Stimulated activated CD4-positive, alpha-beta T cell treated with anti-CD3 and anti-CD28 coated beads, Interleukin-1b, Interleukin-23, amount 100 ng/mL, for 24 hours (primary cell): ENCODE data around the gene EPAS1.

ENCODE experiments used
- DNase-seq, 4 experiments: peaks; one replicate each; pipeline ENCODE4 v3.0.0-alpha.2; 2020; ENCODE audit warnings: low read depth in 4 of 4, low spot score in 1 of 4

The EPAS1 gene

DNA sequence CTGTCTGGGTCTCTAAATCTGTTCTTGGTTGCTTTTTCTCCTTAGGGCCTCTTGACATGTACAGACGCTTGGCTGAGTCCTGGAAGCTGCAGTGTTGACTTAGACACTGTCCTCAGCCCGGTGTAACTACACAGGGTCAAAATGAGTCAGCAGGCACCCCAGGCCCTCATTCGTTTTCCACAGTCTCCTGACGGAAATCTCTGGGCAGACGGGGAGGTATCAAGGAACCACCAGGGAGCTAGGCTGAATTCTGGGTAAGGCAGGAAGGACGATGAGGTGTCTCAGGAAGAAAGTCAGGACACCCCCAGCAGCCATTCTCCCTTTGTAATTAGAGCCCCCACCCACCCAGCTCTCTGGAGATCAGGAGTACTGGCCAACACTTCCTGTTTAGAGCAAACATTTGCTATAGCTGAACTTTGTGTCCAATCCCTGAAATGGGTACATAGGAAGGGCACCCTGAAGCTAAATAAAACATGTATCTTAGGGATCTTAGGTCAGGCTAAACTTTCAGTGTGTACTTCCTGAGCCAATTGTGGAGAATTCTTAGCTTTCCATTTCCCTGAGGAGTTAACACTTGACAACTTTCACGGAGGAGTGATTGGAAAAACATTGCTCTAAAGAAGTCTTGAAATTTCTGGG is 23.9 kb upstream of the EPAS1 start:
- DNase-seq = no peak

DNA sequence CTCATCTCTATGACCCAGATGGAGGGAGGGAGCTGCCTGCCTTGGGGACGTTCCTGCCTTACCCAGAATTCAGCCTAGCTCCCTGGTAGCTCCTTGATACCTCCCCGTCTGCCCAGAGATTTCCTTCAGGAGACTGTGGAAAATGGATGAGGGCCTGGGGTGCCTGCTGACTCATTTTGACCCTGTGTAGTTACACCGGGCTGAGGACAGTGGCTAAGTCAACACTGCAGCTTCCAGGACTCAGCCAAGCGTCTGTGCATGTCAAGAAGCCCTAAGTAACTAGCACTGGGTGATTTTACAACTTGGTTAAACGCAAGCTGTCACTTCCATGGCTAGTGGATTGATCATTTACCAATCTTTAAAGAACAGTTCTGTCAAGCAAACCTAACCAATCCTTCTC is 23.3 kb upstream of the EPAS1 start:
- no peak for DNase-seq

DNA sequence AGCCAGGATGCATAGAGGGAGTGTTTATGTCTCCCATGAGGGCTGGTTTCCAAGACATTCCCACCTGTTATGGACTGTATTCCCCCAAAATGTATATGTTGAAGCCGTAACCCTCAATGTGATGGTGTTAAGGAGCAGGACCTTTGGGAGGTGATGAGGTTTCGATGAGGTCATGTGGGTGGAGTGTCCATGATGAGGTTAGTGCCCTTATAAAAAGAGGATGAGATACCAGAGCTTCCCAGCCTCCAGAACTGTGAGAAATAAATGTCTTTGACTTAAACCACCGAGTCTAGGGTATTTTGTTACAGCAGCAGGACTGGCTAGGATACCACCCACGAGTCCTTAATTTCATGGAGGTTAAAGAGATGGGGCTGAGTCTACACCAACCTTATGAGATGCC is 22.6 kb upstream of the EPAS1 start:
- no peak for DNase-seq

DNA sequence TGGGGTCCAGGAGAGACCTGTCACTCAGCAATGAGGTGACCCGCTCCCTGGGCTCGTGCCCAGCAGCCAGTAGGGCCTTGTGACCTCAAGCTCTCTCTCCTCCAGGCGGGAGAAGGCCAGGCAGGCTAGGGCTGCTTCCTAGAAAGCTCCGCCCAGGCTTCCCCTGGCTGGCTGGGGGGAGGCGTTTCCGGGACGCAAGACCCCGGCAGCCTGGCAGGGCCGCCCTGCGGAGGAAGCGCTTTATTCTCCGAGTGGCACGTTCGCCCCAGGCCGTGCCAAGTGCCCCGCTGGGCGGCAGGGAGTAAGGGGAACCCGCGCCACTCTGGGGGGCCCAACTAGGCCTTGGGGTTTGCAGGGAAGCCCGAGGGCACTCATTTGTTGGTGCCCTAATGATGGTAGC is 21.2 kb upstream of the EPAS1 start:
- DNase-seq = no peak

DNA sequence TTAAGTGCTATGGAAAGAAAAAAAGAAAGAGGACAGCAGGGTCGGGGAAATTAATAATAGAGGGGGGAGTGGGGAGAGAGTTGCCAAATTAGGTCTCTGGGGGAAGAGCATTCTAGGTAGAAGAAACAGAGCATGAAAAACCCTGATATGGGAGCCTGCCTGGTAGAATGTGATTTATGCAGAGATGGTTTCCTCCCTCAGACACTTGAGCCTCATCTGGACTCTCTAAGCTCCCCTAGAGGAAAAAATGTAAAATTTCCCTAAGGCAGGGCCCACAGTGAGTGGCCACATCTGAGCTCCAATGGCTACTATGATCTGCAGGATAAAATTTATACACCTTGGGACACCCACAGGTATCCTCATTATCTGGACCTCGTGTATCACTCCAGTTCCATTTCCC is 20.6 kb upstream of the EPAS1 start:
- DNase-seq = no peak

DNA sequence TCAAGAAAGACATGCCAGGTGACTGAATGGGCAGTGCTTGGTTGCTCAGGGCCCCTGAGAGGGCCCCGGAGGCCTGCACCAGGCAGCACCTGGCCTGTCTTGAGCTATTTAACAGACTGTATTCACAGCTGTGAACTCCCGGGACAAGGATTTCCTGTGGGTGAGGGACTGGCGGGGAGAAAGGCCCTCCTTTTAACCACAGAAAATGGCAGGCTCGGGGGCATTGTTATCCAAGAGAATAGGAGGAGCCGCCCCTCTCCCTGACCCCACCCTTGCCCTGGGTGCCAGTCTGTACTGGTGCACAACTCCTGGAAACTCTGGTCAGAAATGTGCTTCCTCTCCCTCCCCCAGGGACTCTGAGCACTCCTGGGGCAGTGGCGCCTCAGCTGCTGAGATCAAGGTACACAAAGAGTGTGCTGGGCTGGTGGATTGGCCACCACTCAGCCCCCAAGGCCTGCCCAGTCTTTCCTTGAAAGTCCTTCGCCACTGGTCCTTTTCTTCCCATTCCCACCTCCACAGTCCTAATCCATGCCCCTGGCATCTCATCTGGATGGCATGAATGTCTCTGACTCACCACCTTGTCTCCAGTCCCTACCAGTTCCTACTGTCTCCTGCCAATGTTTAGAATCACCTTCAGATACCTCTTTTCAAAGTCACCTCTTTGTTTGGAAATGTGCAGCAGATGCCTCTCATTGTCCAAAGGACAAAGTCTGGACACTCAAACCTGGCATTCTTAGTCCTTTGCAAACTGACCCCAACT is 19.6 kb upstream of the EPAS1 start:
- no peak for DNase-seq

DNA sequence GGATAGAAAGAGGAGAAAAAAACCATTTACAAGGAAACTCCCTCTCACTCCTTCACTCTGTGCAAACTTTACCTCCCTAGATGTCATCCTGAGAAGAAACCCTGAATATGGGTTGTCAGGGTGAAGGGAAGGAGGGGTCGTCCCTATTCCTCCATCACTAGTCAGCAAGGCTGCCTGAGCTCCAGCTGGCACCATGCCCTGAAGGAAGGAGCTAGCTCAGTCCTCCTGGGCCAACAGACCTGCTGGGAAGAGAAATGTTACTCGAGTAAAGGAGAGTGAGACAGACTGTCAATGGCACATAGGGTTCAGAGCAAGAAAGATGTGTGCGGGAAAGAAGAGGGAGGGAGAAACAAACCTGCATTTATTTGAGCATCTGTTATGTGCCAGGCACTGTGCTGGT is 18.3 kb upstream of the EPAS1 start:
- DNase-seq = no peak

DNA sequence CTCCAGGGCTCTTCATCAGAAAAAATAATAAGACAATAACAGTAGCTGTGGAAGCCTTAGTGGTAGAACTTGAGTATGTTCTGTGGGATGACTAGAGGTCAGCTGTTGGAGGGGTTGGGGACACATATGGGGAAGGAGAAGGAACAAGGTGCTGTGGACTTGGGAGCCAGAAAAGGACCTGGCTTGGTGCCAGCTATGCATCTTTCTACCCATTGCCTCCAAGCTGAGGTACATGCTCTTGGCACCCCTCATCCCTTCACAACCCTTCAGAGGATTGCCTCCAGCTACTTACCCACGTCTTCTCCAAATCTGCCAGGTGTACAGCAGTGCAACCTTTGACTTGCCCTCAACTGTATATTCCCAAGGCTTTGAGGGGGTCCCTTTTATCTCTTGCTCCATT is 15.3 kb upstream of the EPAS1 start:
- no peak for DNase-seq

DNA sequence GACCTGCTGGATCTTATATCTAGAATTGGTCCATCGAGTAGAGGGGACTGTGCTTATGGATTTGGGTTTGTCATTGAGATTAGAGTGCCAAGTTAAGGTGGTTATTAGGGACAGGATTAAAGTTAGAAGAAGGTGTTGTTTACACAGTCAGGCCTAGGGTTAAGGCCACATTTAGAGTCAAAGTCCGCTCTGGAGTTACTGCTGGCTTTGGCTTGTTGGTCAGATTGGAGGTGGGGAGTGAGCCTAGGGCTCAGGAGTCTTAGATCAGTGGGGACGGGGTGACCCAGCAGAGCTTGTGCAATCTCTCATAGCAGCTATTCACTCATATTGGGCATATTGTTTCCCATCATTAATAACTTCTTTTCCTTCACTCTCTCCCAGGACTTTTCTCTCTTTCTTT is 13.5 kb upstream of the EPAS1 start:
- no peak for DNase-seq

DNA sequence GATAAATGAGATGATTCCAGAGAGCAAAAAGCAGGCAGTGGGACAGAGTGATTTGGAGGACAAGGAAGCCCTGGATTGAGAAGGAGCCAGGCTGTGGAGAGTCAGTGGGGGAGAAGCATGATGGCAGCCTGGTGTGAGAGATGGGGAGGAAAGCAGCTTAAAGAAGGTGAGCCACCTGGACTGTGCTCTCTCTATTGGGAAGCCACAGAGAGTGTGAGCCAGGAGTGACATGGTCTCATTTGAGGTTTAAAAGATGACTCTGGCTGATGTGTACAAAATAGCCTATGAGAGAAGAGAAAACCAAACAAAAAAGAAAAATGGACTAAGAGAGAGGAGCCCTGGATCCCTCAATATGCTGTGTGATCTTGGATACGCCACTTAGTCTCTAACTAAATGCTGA is 12.9 kb upstream of the EPAS1 start:
- no peak for DNase-seq

DNA sequence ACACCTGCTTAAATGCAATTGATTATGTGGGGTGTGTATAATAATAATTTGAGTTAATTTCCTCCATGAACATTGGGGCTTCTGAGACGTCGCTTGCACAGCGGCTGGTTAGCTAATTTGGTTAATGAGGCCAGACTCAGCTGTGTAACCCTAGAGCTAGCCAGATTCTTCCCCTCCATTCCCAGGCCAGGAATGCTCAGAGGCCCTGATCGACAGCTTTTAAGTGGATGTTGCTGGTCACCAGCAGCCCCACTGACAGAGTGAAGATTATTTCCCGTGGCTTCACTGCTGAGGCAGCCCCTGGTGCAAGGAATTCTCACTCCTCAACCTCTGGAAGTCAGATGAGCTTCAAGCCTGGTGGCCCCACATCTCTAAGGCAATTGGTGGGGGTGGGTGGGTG is 12.4 kb upstream of the EPAS1 start:
- no peak for DNase-seq

DNA sequence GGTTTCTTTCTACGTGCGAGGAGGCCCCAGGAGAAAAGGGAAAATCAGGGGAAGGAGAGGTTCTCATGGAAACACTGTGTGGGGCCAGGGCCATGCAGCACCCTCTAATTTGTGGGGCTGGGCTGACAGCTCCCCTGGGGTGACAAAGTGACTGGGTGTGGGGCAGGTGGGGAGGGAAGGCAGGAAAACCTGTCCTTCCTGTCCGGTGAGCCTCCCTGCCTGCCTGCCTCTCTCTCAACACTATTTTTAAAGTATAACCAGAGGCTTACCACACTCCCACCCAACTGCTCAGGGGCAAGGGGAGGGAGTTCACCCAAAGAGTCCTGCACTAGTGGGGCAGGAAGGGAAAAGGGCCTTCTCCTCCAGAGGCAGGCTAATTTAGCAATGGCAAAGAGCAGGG is 10.5 kb upstream of the EPAS1 start:
- no peak for DNase-seq

DNA sequence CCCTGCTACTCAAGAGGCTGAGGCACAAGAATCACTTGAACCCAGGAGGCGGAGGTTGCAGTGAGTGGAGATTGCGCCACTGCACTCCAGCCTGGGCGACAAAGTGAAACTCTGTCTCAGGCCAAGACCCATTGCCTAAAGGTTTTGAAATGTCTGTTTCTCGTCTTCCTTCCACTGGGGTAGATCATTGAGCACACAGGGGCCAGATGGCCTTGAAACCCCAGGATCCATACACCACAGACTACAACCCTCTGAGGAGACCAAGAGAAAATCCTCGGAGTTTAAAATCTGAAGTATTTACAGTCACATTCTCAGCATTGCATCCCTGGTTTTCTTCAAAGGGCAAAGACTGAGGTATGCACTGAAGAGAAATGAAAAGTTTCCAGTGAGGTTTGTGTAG is 7.1 kb upstream of the EPAS1 start:
- DNase-seq = no peak

DNA sequence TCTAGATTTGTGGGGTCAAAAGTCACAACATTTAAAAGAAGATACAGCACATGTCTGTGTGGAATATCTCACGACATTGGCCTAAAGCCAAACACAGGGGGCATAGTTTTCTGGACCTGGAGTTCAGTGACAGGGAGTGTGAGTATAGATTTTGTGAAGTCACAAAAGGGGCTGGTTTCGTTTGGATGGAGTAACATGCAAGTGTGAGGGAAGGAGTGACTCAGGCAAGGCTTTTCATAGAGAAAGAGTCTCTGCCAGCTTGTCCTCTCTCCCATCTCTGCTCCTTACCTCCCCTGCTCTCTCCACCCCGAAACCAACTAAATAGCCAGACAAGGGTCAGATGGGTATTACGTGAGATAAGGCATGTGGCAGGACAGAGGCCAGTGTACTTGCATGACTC is 3.7 kb upstream of the EPAS1 start:
- no peak for DNase-seq

DNA sequence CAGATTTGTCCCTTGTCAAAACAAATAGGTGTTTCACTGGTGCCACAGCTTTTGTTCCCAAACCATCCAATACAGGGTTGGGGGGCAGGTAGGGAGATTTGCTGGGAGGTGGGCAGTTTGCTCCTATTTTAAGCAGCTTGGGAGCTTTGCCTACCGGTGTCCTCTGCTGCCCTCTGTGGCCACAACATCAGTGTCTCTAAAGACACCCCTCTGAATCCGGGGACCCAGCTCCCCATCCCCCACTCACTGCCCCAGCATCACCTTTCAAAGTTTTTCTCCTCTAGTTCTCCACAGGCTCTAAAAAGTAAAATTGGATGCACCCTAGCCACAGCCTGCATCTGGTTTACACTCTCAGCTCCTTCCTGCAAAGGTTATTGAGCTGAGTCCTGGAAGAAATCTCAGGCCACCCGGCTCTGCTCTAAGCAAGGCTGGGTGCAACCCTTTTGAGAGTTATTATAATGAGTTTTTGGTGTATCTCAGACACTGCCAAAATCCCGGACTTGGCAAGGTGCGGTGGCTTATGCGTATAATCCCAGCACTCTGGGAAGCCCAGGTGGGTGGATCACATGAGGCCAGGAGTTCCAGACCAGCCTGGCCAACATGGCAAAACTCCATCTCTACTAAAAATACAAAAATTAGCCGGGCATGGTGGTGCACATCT is 2.9 kb upstream of the EPAS1 start:
- no peak for DNase-seq

DNA sequence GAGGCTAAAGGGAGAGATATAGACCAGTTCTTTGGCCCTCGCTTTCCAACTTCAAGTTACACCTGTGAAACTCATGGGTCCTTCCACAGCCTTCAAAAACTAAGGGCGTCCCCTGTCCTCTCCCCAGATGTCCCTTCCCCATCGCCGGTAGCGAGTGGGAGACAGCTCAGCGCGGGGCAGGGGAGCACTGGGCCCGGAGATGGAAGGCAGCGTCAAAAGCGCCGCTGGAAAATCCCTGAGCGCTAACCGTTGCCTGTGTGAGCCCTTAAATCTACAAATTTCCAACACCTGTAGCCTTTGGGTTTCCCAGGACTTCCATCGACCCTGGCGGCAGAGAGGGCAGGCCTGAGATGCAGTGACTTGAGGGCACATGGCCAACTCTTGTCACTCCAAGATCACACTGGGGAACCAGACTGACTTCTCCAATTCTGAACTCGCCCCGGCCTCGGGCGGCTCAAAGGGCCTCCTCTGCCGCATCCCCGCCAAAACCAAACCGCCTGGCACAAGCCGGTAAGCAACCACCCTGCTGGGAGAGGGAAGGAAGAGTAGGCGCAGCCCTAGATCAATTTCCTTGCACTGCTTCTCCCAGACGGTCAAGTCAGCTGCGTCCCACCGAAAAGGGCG is 879 bp upstream of the EPAS1 start:
- no peak for DNase-seq

DNA sequence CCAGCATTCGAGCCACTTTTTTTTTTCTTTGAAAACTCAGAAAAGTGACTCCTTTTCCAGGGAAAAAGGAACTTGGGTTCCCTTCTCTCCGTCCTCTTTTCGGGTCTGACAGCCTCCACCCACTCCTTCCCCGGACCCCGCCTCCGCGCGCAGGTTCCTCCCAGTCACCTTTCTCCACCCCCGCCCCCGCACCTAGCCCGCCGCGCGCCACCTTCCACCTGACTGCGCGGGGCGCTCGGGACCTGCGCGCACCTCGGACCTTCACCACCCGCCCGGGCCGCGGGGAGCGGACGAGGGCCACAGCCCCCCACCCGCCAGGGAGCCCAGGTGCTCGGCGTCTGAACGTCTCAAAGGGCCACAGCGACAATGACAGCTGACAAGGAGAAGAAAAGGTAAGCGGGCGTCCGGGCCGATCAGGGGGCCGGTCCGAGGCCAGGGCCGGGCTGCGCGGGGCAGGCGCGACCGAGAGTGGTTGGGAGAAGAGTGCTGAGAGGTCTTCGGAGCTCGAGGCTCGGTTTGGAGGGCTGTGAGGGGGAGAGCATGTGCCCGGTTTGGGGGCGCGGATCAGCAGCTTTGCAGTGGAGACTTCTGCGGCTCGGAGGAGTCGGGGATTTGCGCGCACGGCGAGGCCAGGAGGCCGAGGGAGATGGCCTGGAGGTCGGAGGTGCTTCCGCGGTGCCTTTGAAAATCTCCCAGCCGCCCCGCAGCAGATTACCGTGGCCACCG is 502 bp downstream of the EPAS1 start:
- peak in 3 of 4 experiments; percentile 33 to 55 (median 40) for DNase-seq

DNA sequence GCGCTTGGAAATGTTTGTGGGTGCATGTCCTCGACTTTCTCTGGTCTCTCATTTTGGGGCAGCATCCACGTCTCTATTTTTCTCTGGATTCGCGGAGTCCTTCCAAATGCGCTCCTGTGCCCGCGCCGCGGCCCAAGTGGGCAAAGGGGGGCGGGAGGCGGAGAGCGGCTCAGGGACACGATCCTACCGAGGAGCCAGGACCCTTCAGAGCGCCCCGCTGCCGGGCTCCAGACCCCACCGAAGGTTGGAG is 990 bp downstream of the EPAS1 start:
- DNase-seq = no peak

DNA sequence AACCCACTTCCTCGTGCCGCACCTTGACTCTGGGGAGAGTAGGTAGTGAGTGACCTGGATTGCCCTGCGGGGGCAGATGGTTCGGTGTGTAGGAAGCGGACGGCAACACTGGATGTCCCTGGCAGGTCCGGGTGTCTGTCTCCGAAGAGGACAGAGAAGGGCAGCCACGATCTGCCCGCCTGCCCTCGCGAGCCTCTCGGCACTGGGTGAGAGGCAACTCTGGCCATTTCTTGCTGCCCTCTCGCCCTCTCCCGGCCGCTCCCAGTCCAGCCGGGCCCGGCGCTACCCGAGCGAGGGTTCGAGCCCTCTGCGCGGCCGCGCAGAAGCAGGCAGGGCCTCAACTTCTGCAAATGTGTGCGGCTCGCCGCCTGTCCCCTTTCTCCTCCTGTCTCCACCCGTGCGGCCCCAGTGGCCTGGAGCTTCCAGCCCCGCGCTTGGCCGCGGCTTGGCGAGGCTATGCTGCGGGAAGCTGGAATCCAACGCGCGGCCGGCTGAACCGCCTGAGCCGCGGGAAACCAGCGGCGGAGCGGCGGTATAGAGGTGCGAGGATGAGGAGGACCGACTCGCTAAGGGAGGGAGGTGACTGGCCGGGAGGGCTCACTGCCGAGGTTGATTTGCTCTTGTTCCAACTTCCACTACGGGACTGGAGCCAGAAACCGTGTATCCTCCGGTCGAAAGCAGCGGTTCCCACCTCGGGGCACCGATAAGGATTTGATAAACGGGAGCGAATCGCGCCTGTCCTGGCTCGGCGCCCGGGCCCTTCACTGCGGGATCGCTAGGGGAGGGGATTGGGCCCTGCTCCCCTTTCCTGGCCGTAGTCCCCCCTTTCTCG is 1.5 kb downstream of the EPAS1 start:
- DNase-seq = no peak

DNA sequence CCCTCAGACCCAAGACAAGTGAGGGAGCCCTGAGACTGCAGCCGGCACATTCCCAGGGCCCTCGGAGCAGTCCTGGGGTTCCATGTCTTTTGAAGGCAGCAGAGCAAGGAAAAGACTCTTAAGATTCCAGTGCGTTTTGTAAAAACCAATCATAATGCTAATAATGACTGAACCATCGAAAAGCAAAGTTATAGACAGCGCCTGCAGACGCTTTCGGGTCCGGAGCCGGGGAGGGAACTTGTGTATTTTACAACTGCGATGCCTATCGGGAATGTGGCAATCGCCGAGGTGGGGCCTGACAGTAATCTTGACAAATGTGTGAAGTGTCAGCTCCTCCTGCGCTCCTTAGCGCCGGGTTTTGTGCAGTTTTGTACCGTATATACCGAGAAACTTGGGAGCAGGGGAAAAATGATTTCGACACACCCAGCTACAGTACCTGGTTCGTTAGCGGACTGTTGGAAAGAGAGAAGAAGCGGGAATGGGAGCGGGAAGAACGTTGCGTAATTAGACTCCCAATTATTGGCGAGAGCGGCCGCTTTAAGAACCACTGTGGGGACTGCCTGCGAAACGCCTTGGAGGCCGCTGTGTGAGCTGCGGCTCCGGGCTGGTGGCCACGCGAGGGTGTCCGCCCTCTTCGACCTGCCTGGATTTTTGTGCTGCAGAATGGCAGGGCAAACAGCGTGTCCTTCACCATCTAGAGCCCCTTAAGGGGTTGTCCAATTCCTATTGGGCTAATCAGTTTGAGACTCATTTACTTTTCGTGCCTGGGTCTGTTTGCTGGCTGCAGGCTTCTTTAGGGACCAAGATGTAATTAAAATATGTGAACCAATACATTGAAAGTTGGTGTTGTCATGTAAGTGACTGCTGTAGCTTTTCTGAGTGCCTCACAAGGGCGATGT is 2.4 kb downstream of the EPAS1 start:
- DNase-seq = no peak
